IMR-90 (cell line): ENCODE measurements around the gene ZNF467. TPM values are rescaled to one million over a fixed set of nuclear protein-coding genes. Genes with fewer than 3 reads are reported as not detected.

Experiments used
- ATAC-seq: fragments of 200-7000 bp; cut with Tn5 transposase; 2 replicates; pipeline ENCODE4 v1.9.1; 2020; ENCODE audit warnings: low read depth, mild to moderate bottlenecking, moderate library complexity
- BruUV-seq: library from RNA; stranded (reverse); fragments of 400-500 nt; replicated peaks from 2 replicates; lab custom pipeline; 2021; lab: Mats Ljungman, UMichigan
- CTCF ChIA-PET: fragments of 300-600 bp; formaldehyde crosslinking; extraction: SDS; loops from one replicate; lab custom pipeline; 2021; ENCODE audit warnings: antibody characterized with exemption; lab: Yijun Ruan, JAX
- POLR2A ChIA-PET: fragments of 300-600 bp; sonication (Branson Sonifier 250); formaldehyde crosslinking; loops from one replicate; lab custom pipeline; 2022; ENCODE audit warnings: antibody characterized with exemption; ENCODE audit not compliant: unreplicated experiment; lab: Charles Lee
- DNase-seq: peaks from one replicate; pipeline ENCODE4 v3.0.0; 2013
- H2AFZ ChIP-seq: replicated peaks from 2 replicates; pipeline ENCODE3; 2013; ENCODE audit warnings: low read length, mild to moderate bottlenecking; ENCODE audit not compliant: poor library complexity
- H2AK5ac ChIP-seq: 2 replicates; pipeline ENCODE4 v1.6.1; 2013; ENCODE audit warnings: low read depth, low read length, inconsistent platforms
- H2AK9ac ChIP-seq: replicated peaks from 2 replicates; pipeline ENCODE3; 2013; ENCODE audit warnings: mild to moderate bottlenecking, low read depth, low read length, moderate library complexity; ENCODE audit not compliant: poor library complexity
- H2BK120ac ChIP-seq: 2 replicates; pipeline ENCODE4 v1.6.1; 2013; ENCODE audit warnings: low read depth, low read length, inconsistent platforms
- H2BK15ac ChIP-seq: 3 replicates; pipeline ENCODE4 v1.6.1; 2013; ENCODE audit warnings: low read depth, low read length, inconsistent platforms
- H2BK20ac ChIP-seq: 2 replicates; pipeline ENCODE4 v1.6.1; 2013; ENCODE audit warnings: low read depth, mild to moderate bottlenecking, inconsistent platforms, low read length, moderate library complexity
- H2BK5ac ChIP-seq: 2 replicates; pipeline ENCODE4 v1.6.1; 2013; ENCODE audit warnings: mild to moderate bottlenecking, low read depth, low read length, inconsistent platforms; ENCODE audit not compliant: poor library complexity, severe bottlenecking
- H3K14ac ChIP-seq: replicated peaks from 2 replicates; pipeline ENCODE4 v1.6.1; 2013; ENCODE audit warnings: low read depth, low read length, inconsistent platforms
- H3K18ac ChIP-seq: 2 replicates; pipeline ENCODE4 v1.6.1; 2013; ENCODE audit warnings: low read depth, low read length, control low read depth
- H3K23ac ChIP-seq: 2 replicates; pipeline ENCODE4 v1.6.1; 2013; ENCODE audit warnings: low read depth, low read length, inconsistent platforms
- H3K27ac ChIP-seq: 2 replicates; pipeline ENCODE4 v1.5.1; 2013; ENCODE audit warnings: mild to moderate bottlenecking, control low read depth, low read length; ENCODE audit not compliant: insufficient read depth
- H3K27me3 ChIP-seq: 2 replicates; pipeline ENCODE4 v1.6.1; 2013; ENCODE audit warnings: low read length; ENCODE audit not compliant: control insufficient read depth, insufficient read depth
- H3K36me3 ChIP-seq: 2 replicates; pipeline ENCODE4 v1.6.1; 2013; ENCODE audit warnings: low read length, mixed read lengths; ENCODE audit not compliant: control insufficient read depth, insufficient read depth
- H3K4ac ChIP-seq: 2 replicates; pipeline ENCODE4 v1.6.1; 2013; ENCODE audit warnings: low read depth, low read length, inconsistent platforms
- H3K4me1 ChIP-seq: 2 replicates; pipeline ENCODE4 v1.6.1; 2013; ENCODE audit warnings: low read length, mixed read lengths; ENCODE audit not compliant: control insufficient read depth, insufficient read depth
- H3K4me2 ChIP-seq: 2 replicates; pipeline ENCODE4 v1.6.1; 2013; ENCODE audit warnings: low read depth, mild to moderate bottlenecking, control low read depth, low read length, moderate library complexity
- H3K4me3 ChIP-seq: 2 replicates; pipeline ENCODE4 v1.5.1; 2013; ENCODE audit warnings: low read depth, mild to moderate bottlenecking, control low read depth, low read length, moderate library complexity; ENCODE audit not compliant: insufficient read depth
- H3K56ac ChIP-seq: 2 replicates; pipeline ENCODE4 v1.6.1; 2013; ENCODE audit warnings: low read length, inconsistent platforms; ENCODE audit not compliant: insufficient read depth; ENCODE audit errors: extremely low read depth
- H3K79me1 ChIP-seq, 2 experiments: 2 replicates each; pipeline ENCODE4 v1.6.1; 2013; ENCODE audit warnings: low read length in 2 of 2, inconsistent platforms in 1 of 2, low read depth in 1 of 2
- H3K9ac ChIP-seq: 2 replicates; pipeline ENCODE4 v1.6.1; 2013; ENCODE audit warnings: low read depth, low read length, control low read depth
- H3K9me1 ChIP-seq: 2 replicates; pipeline ENCODE4 v1.6.1; 2013; ENCODE audit warnings: low read length, inconsistent platforms; ENCODE audit not compliant: insufficient read depth
- H3K9me3 ChIP-seq: 2 replicates; pipeline ENCODE4 v1.6.1; 2013; ENCODE audit warnings: low read length; ENCODE audit not compliant: control insufficient read depth, insufficient read depth
- H4K20me1 ChIP-seq: 2 replicates; pipeline ENCODE4 v1.6.1; 2013; ENCODE audit warnings: low read length, inconsistent platforms; ENCODE audit not compliant: insufficient read depth
- H4K5ac ChIP-seq: 2 replicates; pipeline ENCODE4 v1.6.1; 2013; ENCODE audit warnings: mild to moderate bottlenecking, low read depth, low read length, control low read depth
- H4K8ac ChIP-seq, 2 experiments: 2 replicates each; pipeline ENCODE4 v1.6.1; 2013; ENCODE audit warnings: low read depth in 2 of 2, low read length in 2 of 2, control low read depth in 1 of 2, inconsistent platforms in 1 of 2
- H4K91ac ChIP-seq: 2 replicates; pipeline ENCODE4 v1.6.1; 2013; ENCODE audit warnings: low read depth, low read length, inconsistent platforms; ENCODE audit not compliant: insufficient read depth
- BHLHE40 ChIP-seq: fragments of 150-350 bp; IDR thresholded peaks from 2 replicates; pipeline ENCODE4 v1.6.1; 2016; ENCODE audit warnings: mild to moderate bottlenecking, low read depth, low read length
- CEBPB ChIP-seq: IDR thresholded peaks from 2 replicates; pipeline ENCODE4 v1.6.1; 2012; ENCODE audit warnings: low read depth, low read length, improper control_type of control experiment
- CHD1 ChIP-seq: IDR thresholded peaks from 2 replicates; pipeline ENCODE4 v1.6.1; 2012; ENCODE audit warnings: low read depth, low read length, improper control_type of control experiment
- FOS ChIP-seq: fragments of 150-350 bp; IDR thresholded peaks from 2 replicates; pipeline ENCODE4 v1.6.1; 2016; ENCODE audit warnings: low read depth, low read length
- MAFK ChIP-seq: IDR thresholded peaks from 2 replicates; pipeline ENCODE4 v1.6.1; 2012; ENCODE audit warnings: low read depth, low read length, improper control_type of control experiment
- MAZ ChIP-seq: IDR thresholded peaks from 2 replicates; pipeline ENCODE4 v1.6.1; 2012; ENCODE audit warnings: low read depth, mild to moderate bottlenecking, low read length, improper control_type of control experiment, moderate library complexity, borderline replicate concordance
- MXI1 ChIP-seq: IDR thresholded peaks from 2 replicates; pipeline ENCODE4 v1.6.1; 2012; ENCODE audit warnings: low read depth, mild to moderate bottlenecking, low read length, moderate library complexity, borderline replicate concordance
- NFE2L2 ChIP-seq: fragments of 150-350 bp; IDR thresholded peaks from 2 replicates; pipeline ENCODE4 v1.6.1; 2016; ENCODE audit warnings: low read depth, mild to moderate bottlenecking, low read length
- POLR2A ChIP-seq: IDR thresholded peaks from 2 replicates; pipeline ENCODE4 v1.6.1; 2012; ENCODE audit warnings: mild to moderate bottlenecking, low read depth, low read length
- RAD21 ChIP-seq: IDR thresholded peaks from 2 replicates; pipeline ENCODE4 v1.6.1; 2012; ENCODE audit warnings: low read length, improper control_type of control experiment
- RCOR1 ChIP-seq: IDR thresholded peaks from 2 replicates; pipeline ENCODE4 v1.6.1; 2012; ENCODE audit warnings: mild to moderate bottlenecking, low read length, improper control_type of control experiment; ENCODE audit not compliant: insufficient replicate concordance
- RFX5 ChIP-seq: IDR thresholded peaks from 2 replicates; pipeline ENCODE4 v1.8.0; 2012; ENCODE audit warnings: low read depth, mild to moderate bottlenecking, low read length, moderate library complexity
- SMC3 ChIP-seq: fragments of 150-350 bp; IDR thresholded peaks from 2 replicates; pipeline ENCODE4 v1.6.1; 2016; ENCODE audit warnings: low read depth, mild to moderate bottlenecking, antibody characterized with exemption, low read length, moderate library complexity
- WGBS, 2 experiments: methylation state at CpG; one replicate each; pipeline versions ENCODE4 v1.1.5 to v1.1.7; 2013; ENCODE audit warnings: missing lambda C conversion rate in 2 of 2; ENCODE audit not compliant: insufficient read length in 1 of 2; ENCODE audit errors: extremely low coverage in 2 of 2; 5-methylcytosine and 5-hydroxymethylcytosine counted together
- dilution Hi-C: fragments of 300-500 bp; cut with HindIII; formaldehyde crosslinking; loops from one replicate; pipeline ENCODE4 v1.14.3; 2018; ENCODE audit warnings: low sequenced_read_pairs; ENCODE audit not compliant: unreplicated experiment
- in situ Hi-C: fragments of 300-500 bp; cut with MboI; formaldehyde crosslinking; loops from 3 replicates; pipeline ENCODE4 v1.14.3; 2019; ENCODE audit warnings: low sequenced_read_pairs, inconsistent platforms, mixed read lengths
- intact Hi-C: fragments of 100-400 bp; cut with micrococcal nuclease; formaldehyde crosslinking; loops from 2 replicates; pipeline ENCODE4 v1.10.0; 2022
- polyA plus RNA-seq, 3 experiments: library from polyadenylated mRNA; depleted of rRNA; stranded (reverse); fragments of >200 nt; gene quantifications; 2 replicates each; pipeline ENCODE4 v1.2.3, GENCODE V29; 2012; ENCODE audit warnings: low replicate concordance in 1 of 3
- total RNA-seq: library from RNA; depleted of rRNA; stranded (reverse); fragments of >200 nt; gene quantifications from 2 replicates; pipeline ENCODE4 v1.2.3, GENCODE V29; 2012
- TF ChIP-seq, protein P1 (sequence below): fragments of 150-350 bp; IDR thresholded peaks from 2 replicates; pipeline ENCODE4 v1.6.1; 2016; ENCODE audit warnings: low read depth, mild to moderate bottlenecking, low read length, moderate library complexity, borderline replicate concordance
- TF ChIP-seq, protein P2 (sequence below): conservative IDR thresholded peaks from 2 replicates; pipeline ENCODE4 v1.5.1; 2012; ENCODE audit warnings: mild to moderate bottlenecking, low read depth, low read length, improper control_type of control experiment
- TF ChIP-seq, protein P3 (sequence below): fragments of 150-350 bp; IDR thresholded peaks from 2 replicates; pipeline ENCODE4 v1.6.1; 2017; ENCODE audit warnings: mild to moderate bottlenecking, antibody characterized with exemption, low read length, low read depth

Gene ZNF467
- total and polyA plus RNA-seq, 2 of the 4 experiments (the other 2 are of a cell fraction) = 0.67 TPM; not detected in 1

DNA sequence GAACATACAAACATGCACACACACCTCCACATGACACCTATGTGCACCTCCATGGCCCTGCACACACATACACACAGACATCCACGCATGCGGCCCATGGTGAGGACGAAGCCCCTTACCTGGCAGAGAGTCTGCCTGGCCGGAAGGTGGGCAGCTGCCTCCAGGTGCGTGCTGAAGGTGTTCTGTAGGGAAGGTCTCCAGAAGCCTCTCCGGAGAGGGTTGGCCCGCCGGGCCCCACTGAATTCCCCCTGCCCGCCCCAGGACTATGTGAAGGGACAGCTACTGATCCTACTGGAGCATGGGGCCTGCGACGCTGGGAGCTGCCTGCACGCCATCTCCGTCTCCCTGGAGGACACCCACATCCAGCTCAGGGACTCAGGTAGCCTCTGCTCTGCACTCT lies 8.5 kb upstream of the ZNF467 start:
- in situ Hi-C loops (no loop called here), dilution Hi-C loops (no loop called here), intact Hi-C loops (no loop called here)
- no TSS peak for BruUV-seq
- Histone ChIP-seq H3K36me3 (no peaks in the 10 kb centered on the region), H4K5ac (no peak overlapping the region), H3K9ac (no peak overlapping the region), H2BK120ac (no peak overlapping the region), H3K18ac (no peak overlapping the region), H3K4ac (no peak overlapping the region), H3K4me1 (no peaks in the 10 kb centered on the region), H3K4me3 (no peak overlapping the region), H3K9me1 (no peaks in the 10 kb centered on the region), H4K20me1 (no peaks in the 10 kb centered on the region), H2AK9ac (no peak overlapping the region), H3K9me3 (no peaks in the 10 kb centered on the region), H3K27me3 (peaks cover 20% of the 10 kb centered on the region), H3K4me2 (no peak overlapping the region), H2BK20ac (no peak overlapping the region), H3K27ac (no peak overlapping the region), H2AFZ (no peak overlapping the region), H4K8ac (no peak overlapping the region), H3K14ac (no peak overlapping the region), H2BK15ac (no peak overlapping the region), H3K79me1 (no peaks in the 10 kb centered on the region), H2BK5ac (no peak overlapping the region), H3K56ac (no peak overlapping the region), H3K23ac (no peak overlapping the region), H4K91ac (no peak overlapping the region), H2AK5ac (no peak overlapping the region)
- no peak for ATAC-seq
- 89% methylated on average over 3 of the region's 13 CpGs; no CpG with 5 or more reads in 1 of the 2 experiments for WGBS, 2 experiments
- POLR2A ChIA-PET = interaction anchor here (0.5 kb wide), 1 partner anchor 68 kb away, joined by 4 read pairs; no protein-coding TSS in a partner anchor
- DNase-seq = no peak
- CTCF ChIA-PET = no interaction called here
- TF ChIP-seq NFE2L2 (no peak), CHD1 (no peak), POLR2A (no peak), CEBPB (no peak), MXI1 (no peak), MAFK (no peak), SMC3 (no peak), FOS (no peak), RAD21 (no peak), BHLHE40 (no peak), MAZ (no peak), RFX5 (no peak), RCOR1 (no peak)
- TF ChIP-seq, protein P1, sequence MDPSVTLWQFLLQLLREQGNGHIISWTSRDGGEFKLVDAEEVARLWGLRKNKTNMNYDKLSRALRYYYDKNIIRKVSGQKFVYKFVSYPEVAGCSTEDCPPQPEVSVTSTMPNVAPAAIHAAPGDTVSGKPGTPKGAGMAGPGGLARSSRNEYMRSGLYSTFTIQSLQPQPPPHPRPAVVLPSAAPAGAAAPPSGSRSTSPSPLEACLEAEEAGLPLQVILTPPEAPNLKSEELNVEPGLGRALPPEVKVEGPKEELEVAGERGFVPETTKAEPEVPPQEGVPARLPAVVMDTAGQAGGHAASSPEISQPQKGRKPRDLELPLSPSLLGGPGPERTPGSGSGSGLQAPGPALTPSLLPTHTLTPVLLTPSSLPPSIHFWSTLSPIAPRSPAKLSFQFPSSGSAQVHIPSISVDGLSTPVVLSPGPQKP = no peak
- TF ChIP-seq, protein P2, sequence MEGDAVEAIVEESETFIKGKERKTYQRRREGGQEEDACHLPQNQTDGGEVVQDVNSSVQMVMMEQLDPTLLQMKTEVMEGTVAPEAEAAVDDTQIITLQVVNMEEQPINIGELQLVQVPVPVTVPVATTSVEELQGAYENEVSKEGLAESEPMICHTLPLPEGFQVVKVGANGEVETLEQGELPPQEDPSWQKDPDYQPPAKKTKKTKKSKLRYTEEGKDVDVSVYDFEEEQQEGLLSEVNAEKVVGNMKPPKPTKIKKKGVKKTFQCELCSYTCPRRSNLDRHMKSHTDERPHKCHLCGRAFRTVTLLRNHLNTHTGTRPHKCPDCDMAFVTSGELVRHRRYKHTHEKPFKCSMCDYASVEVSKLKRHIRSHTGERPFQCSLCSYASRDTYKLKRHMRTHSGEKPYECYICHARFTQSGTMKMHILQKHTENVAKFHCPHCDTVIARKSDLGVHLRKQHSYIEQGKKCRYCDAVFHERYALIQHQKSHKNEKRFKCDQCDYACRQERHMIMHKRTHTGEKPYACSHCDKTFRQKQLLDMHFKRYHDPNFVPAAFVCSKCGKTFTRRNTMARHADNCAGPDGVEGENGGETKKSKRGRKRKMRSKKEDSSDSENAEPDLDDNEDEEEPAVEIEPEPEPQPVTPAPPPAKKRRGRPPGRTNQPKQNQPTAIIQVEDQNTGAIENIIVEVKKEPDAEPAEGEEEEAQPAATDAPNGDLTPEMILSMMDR = no peak
- TF ChIP-seq, protein P3, sequence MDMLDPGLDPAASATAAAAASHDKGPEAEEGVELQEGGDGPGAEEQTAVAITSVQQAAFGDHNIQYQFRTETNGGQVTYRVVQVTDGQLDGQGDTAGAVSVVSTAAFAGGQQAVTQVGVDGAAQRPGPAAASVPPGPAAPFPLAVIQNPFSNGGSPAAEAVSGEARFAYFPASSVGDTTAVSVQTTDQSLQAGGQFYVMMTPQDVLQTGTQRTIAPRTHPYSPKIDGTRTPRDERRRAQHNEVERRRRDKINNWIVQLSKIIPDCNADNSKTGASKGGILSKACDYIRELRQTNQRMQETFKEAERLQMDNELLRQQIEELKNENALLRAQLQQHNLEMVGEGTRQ = no peak
